Measurements from ENCODE around the gene MVB12B. TPM values are rescaled to one million over a fixed set of nuclear protein-coding genes. Genes with fewer than 3 reads are reported as not detected.

MVB12B gene
- total and polyA plus RNA-seq, 7 donors: 1.5 to 25.6 (median 11.6) TPM

DNA sequence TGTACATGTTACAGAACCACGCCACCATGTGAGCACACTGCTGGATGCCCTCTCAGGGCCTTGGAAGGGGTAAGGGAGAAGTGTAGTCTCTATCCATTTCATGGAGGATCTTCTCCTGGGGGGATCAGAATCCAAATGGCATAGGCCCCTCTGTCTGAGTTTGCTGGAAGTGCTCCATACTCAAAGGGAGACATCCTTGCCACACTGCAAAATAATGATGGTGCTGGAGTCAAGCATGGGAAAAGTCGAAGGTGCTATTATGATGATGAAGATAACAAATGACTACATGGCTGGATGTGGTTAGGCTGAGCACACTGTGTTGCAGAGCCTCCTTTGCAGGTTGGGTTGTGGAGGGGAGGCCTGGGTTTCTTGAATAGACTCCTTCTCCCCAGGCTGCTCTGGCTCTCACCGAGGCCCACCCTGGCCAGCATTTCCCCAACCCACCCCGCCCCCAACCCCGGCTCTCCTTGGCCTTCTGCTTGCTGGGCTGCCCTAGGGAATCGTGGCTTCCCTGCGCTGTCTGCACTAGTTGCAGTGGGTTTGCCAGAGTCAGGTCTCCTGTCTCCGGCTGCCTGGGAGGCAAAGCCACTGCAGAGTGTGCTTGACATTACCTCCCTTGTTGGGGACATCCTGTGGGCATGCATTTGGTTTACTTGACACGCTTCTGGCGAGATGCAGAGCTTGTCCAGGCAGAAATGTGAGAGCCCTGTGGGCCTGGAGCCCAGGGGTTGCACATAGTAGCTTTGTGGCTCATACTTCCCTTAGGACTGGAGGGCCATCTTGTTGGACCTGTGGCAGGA lies 3.0 kb downstream of the MVB12B start:
- peak; percentile 84 to 88 (median 86) for ATAC-seq
- intact Hi-C loops (cut with DNase I): no loop called here
- Histone ChIP-seq H3K27me3 (ENCODE audit: insufficient read depth in 3 of 3, low read length in 2 of 3) (no peaks in the 10 kb centered on the region), H3K27ac (peak overlapping the region; percentile 71), H3K4me1 (peaks cover 69% of the 10 kb centered on the region), H3K9me3 (no peaks in the 10 kb centered on the region), H3K4me3 (no peak overlapping the region), H3K36me3 (ENCODE audit: insufficient read depth in 1 of 2, low read depth in 1 of 2) (no peaks in the 10 kb centered on the region)
- TF ChIP-seq, protein P1, sequence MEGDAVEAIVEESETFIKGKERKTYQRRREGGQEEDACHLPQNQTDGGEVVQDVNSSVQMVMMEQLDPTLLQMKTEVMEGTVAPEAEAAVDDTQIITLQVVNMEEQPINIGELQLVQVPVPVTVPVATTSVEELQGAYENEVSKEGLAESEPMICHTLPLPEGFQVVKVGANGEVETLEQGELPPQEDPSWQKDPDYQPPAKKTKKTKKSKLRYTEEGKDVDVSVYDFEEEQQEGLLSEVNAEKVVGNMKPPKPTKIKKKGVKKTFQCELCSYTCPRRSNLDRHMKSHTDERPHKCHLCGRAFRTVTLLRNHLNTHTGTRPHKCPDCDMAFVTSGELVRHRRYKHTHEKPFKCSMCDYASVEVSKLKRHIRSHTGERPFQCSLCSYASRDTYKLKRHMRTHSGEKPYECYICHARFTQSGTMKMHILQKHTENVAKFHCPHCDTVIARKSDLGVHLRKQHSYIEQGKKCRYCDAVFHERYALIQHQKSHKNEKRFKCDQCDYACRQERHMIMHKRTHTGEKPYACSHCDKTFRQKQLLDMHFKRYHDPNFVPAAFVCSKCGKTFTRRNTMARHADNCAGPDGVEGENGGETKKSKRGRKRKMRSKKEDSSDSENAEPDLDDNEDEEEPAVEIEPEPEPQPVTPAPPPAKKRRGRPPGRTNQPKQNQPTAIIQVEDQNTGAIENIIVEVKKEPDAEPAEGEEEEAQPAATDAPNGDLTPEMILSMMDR (IDR thresholded peaks at IDR 0.05): no peak
- WGBS, 3 donors: 37 to 50% (median 38%) methylated on average over 10 of the region's 10 CpGs
- DNase-seq: peak; percentile 72 to 92

DNA sequence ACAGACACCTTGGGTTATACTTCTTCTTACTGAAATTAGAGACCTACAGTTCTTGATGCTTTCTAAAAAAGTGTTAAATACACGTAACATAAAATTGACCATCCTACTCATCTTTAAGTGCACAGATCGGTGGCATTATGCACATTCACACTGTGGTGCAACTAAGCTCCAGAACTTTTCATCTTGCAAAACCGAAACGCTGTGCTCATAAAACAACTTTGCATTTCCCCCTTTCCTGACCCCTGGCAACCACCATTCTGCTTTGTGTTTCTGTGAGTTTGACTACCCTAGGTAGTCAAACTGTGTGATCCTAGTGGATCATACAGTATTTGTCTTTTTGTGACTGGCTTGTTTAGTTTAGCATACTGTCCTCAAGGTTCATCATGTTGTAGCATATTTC lies 3.9 kb downstream of the MVB12B start:
- Histone ChIP-seq H3K9me3 (no peaks in the 10 kb centered on the region), H3K27ac (peak overlapping the region; percentile 71), H3K36me3 (ENCODE audit: insufficient read depth in 1 of 2, low read depth in 1 of 2) (no peaks in the 10 kb centered on the region), H3K27me3 (ENCODE audit: insufficient read depth in 3 of 3, low read length in 2 of 3) (no peaks in the 10 kb centered on the region), H3K4me3 (no peak overlapping the region), H3K4me1 (peaks cover 78% of the 10 kb centered on the region)
- no peak for ATAC-seq
- 89 to 92% (median 89%) methylated on average over 4 of the region's 4 CpGs for WGBS, 3 donors
- DNase-seq: no peak
- TF ChIP-seq, protein P1 (IDR thresholded peaks at IDR 0.05): no peak
- intact Hi-C loops (cut with DNase I): no loop called here

DNA sequence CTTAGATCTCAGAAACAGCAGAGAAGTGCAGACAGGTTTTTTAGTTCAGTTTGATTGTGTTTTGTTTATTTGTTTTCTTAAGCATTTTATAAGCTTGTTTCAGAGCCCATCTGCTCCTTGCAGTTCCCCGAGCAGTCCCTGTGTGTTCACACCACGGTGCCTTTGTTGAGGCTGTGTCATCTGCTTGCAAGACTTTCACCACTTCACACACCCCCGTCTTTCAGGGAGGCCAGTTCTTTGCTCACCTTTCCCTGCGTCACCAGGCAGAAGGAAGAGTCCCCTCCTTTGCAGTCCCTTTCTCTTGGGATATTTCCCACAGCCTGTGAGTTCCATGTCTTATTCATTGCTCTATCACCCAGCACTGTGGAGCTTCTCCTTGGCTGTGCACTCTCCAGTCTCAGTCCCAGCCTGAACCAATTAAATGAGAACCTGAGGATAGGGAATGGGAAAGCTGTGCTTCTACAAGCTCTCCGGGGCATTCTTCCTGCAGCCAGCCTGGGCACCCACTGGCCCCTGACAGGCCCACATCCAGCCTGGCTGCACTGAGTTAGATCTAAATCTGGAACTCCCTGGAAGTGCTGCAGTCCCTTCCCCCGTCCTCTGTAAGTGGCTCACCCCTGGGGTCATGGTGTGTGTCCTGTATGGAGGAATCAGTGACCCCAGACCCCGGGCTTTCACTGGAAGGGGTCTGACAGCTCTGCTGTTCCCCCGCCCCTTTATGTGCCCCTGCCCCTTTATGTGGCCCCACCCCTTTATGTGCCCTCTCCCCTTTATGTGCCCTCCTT lies 5.5 kb downstream of the MVB12B start:
- 45 to 62% (median 49%) methylated on average over 8 of the region's 8 CpGs for WGBS, 3 donors
- peak in 1 of 4 donors; percentile 26 for ATAC-seq
- H3K27ac ChIP-seq: peak overlapping the region; percentile 59

DNA sequence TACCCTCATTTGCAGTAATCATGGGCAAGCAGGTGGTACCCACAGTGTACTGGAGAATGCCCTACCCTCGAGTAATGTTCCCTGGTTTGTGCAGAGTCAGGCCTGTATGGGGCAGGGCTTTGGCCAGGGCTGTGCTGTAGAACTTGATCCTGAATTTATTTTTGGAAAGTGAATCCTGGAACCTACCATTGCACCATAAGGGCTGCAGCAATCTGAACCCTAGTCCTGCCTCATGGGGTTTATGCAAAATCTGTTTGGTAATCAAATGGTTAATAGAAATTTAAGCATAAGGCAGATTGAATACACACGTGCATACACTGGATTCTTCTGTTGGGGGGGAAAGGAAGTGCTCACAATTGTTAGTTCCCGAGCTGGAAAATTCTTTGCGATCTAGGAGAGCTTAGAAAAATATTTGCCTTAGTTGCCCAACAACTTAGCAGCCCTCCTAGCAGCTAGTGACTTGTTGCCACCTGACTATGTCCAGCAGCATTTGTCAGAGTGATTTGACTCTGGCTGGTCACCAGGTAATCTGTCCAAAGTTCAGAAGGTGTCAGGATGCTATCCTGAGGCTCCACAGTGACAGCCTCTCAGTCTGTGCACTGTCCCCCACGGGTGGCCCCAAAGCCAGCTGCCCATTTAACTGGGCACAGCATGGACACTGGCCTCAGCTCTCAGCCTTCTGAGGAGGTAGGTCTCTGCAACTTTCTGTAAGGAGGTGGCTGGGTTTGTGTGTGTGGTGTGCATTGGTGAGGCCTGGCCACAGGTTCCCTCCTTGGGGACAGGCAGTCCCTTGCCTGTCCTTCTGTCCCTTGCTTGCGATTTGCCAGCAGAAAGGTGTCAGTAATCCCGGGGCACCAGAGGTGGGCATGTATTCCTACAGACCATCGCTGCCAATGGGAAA lies 8.3 kb downstream of the MVB12B start:
- Histone ChIP-seq H3K36me3 (ENCODE audit: insufficient read depth in 1 of 2, low read depth in 1 of 2) (no peaks in the 10 kb centered on the region), H3K27ac (peak overlapping the region; percentile 74), H3K27me3 (ENCODE audit: insufficient read depth in 3 of 3, low read length in 2 of 3) (no peaks in the 10 kb centered on the region), H3K4me3 (peak overlapping the region; percentile 55), H3K4me1 (peaks cover 75% of the 10 kb centered on the region), H3K9me3 (no peaks in the 10 kb centered on the region)
- peak; percentile 84 to 87 (median 86) for ATAC-seq
- 16 to 23% (median 21%) methylated on average over 8 of the region's 8 CpGs for WGBS, 3 donors
- TF ChIP-seq, protein P1 (IDR thresholded peaks at IDR 0.05): no peak
- DNase-seq: peak in 1 of 2 donors; percentile 78
- intact Hi-C loops (cut with DNase I): loop anchor here (5.0 kb wide), 1 partner anchor 42 kb away; no protein-coding TSS in a partner anchor

More for the DNA sequence above, 5.5 kb downstream of the MVB12B start:
- H3K27me3 ChIP-seq (ENCODE audit: insufficient read depth in 3 of 3, low read length in 2 of 3): no peaks in the 10 kb centered on the region
- intact Hi-C loops (cut with DNase I): no loop called here
- peaks cover 90% of the 10 kb centered on the region for H3K4me1 ChIP-seq
- no peak for DNase-seq
- TF ChIP-seq, protein P1 (IDR thresholded peaks at IDR 0.05): no peak
- no peaks in the 10 kb centered on the region for H3K9me3 ChIP-seq
- no peak overlapping the region for H3K4me3 ChIP-seq
- no peaks in the 10 kb centered on the region for H3K36me3 ChIP-seq (ENCODE audit: insufficient read depth in 1 of 2, low read depth in 1 of 2)

All from psoas muscle (tissue), 8 donors.